HEK293T (cell line): ENCODE results near the gene PCA3.
"Not testable (repeated sequence)": the region's sequence is repeated elsewhere in the genome, so short reads cannot be mapped to it uniquely, and the experiment has no call there.

Source experiments
- CTCF ChIA-PET: fragments of 350-600 bp; formaldehyde crosslinking; extraction: SDS; loops from one replicate; lab custom pipeline; 2021; ENCODE audit warnings: antibody characterized with exemption, inconsistent platforms; lab: Yijun Ruan, JAX
- POLR2A ChIA-PET: fragments of 350-600 bp; formaldehyde crosslinking; extraction: SDS; loops from one replicate; lab custom pipeline; 2020; ENCODE audit warnings: antibody characterized with exemption, inconsistent platforms; lab: Yijun Ruan, JAX
- DNase-seq: peaks from one replicate; pipeline ENCODE4 v3.0.0; 2012; ENCODE audit warnings: mixed read lengths; ENCODE audit errors: extremely low spot score
- ARNT ChIP-seq: fragments of 450-650 bp; IDR thresholded peaks from 2 replicates; pipeline ENCODE4 v1.6.1; 2017; ENCODE audit warnings: mild to moderate bottlenecking
- BHLHE40 ChIP-seq: fragments of 450-650 bp; IDR thresholded peaks from 2 replicates; pipeline ENCODE4 v1.6.1; 2016; ENCODE audit warnings: mild to moderate bottlenecking, moderate library complexity, borderline replicate concordance
- CTBP1 ChIP-seq: fragments of 450-650 bp; IDR thresholded peaks from 2 replicates; pipeline ENCODE4 v1.6.1; 2016; ENCODE audit warnings: borderline replicate concordance
- ELF4 ChIP-seq: fragments of 450-650 bp; IDR thresholded peaks from 2 replicates; pipeline ENCODE4 v1.6.1; 2017; ENCODE audit warnings: antibody characterized with exemption
- FOXA1 ChIP-seq: fragments of 450-650 bp; IDR thresholded peaks from 2 replicates; pipeline ENCODE4 v1.6.1; 2016; ENCODE audit warnings: mild to moderate bottlenecking
- FOXK2 ChIP-seq: fragments of 450-650 bp; IDR thresholded peaks from 2 replicates; pipeline ENCODE4 v1.6.1; 2016; ENCODE audit warnings: mild to moderate bottlenecking
- FOXM1 ChIP-seq: fragments of 450-650 bp; IDR thresholded peaks from 2 replicates; pipeline ENCODE4 v1.6.1; 2017; ENCODE audit warnings: mild to moderate bottlenecking, borderline replicate concordance
- HDGF ChIP-seq: fragments of 450-650 bp; IDR thresholded peaks from 2 replicates; pipeline ENCODE4 v1.6.1; 2017; ENCODE audit warnings: antibody characterized with exemption, borderline replicate concordance
- L3MBTL2 ChIP-seq: fragments of 450-650 bp; conservative IDR thresholded peaks from 2 replicates; pipeline ENCODE4 v1.6.1; 2016; ENCODE audit warnings: mild to moderate bottlenecking
- LEF1 ChIP-seq: fragments of 450-650 bp; IDR thresholded peaks from 2 replicates; pipeline ENCODE4 v1.6.1; 2017; ENCODE audit warnings: mild to moderate bottlenecking, borderline replicate concordance
- NFRKB ChIP-seq: fragments of 450-650 bp; IDR thresholded peaks from 2 replicates; pipeline ENCODE4 v1.6.1; 2016; ENCODE audit warnings: mild to moderate bottlenecking, moderate library complexity
- PKNOX1 ChIP-seq: fragments of 450-650 bp; IDR thresholded peaks from 2 replicates; pipeline ENCODE4 v1.6.1; 2016
- SP1 ChIP-seq: fragments of 450-650 bp; IDR thresholded peaks from 2 replicates; pipeline ENCODE4 v1.6.1; 2017
- SUZ12 ChIP-seq: fragments of 450-650 bp; IDR thresholded peaks from 2 replicates; pipeline ENCODE4 v1.6.1; 2016; ENCODE audit warnings: mild to moderate bottlenecking
- TARDBP ChIP-seq: fragments of 450-650 bp; IDR thresholded peaks from 2 replicates; pipeline ENCODE4 v1.6.1; 2016
- ZNF384 ChIP-seq: fragments of 450-650 bp; IDR thresholded peaks from 2 replicates; pipeline ENCODE4 v1.6.1; 2016

Gene PCA3

GRCh38 chr9:76733096-76733495, 31.1 kb upstream of the PCA3 start:
- no peak for DNase-seq
- POLR2A ChIA-PET = no interaction called here
- no peak for TF ChIP-seq FOXA1
- no peak for TF ChIP-seq ZNF384
- no peak for TF ChIP-seq CTBP1
- no peak for TF ChIP-seq LEF1
- TF ChIP-seq ARNT = no peak
- no peak for TF ChIP-seq BHLHE40
- no peak for TF ChIP-seq FOXM1
- TF ChIP-seq FOXK2 = no peak
- no peak for TF ChIP-seq SP1
- TF ChIP-seq TARDBP = no peak
- TF ChIP-seq ELF4 = no peak
- no peak for TF ChIP-seq L3MBTL2
- no peak for TF ChIP-seq NFRKB
- TF ChIP-seq SUZ12 = no peak
- no peak for TF ChIP-seq PKNOX1
- TF ChIP-seq HDGF = no peak
- CTCF ChIA-PET = no interaction called here

- POLR2A ChIA-PET = no interaction called here
- TF ChIP-seq ARNT (no peak), SP1 (no peak), LEF1 (no peak)
- no peak for DNase-seq
- CTCF ChIA-PET = no interaction called here
Measured at GRCh38 chr9:76734716-76735115, 29.5 kb upstream of the PCA3 start.

GRCh38 chr9:76737154-76737902, 26.9 kb upstream of the PCA3 start:
- TF ChIP-seq FOXA1 (no peak), LEF1 (no peak), BHLHE40 (no peak), FOXM1 (no peak), SP1 (no peak), ARNT (no peak), ELF4 (no peak), ZNF384 (no peak), TARDBP (no peak), NFRKB (no peak), CTBP1 (no peak), PKNOX1 (no peak)
- POLR2A ChIA-PET = no interaction called here
- CTCF ChIA-PET = interaction anchor here (0.5 kb wide), 1 partner anchor 290 kb away, joined by 3 read pairs; no protein-coding TSS in a partner anchor
- no peak for DNase-seq

GRCh38 chr9:76738402-76738801, 25.8 kb upstream of the PCA3 start:
- peak; percentile 42 for TF ChIP-seq L3MBTL2
- no peak for TF ChIP-seq HDGF
- no peak for TF ChIP-seq BHLHE40
- no peak for TF ChIP-seq PKNOX1
- TF ChIP-seq LEF1 = no peak
- no peak for TF ChIP-seq NFRKB
- ChIA-PET CTCF (no interaction called here), POLR2A (no interaction called here)

GRCh38 chr9:76741524-76741923, 22.7 kb upstream of the PCA3 start:
- ChIA-PET CTCF (interaction anchor here (0.5 kb wide), 1 partner anchor 550 kb away, joined by 3 read pairs; no protein-coding TSS in a partner anchor), POLR2A (no interaction called here)
- TF ChIP-seq LEF1 = no peak
- TF ChIP-seq FOXA1 = no peak
- TF ChIP-seq BHLHE40 = no peak
- no peak for TF ChIP-seq PKNOX1
- no peak for TF ChIP-seq ELF4
- no peak for TF ChIP-seq NFRKB
- no peak for DNase-seq

More at GRCh38 chr9:76738402-76738801, 25.8 kb upstream of the PCA3 start:
- no peak for DNase-seq

- POLR2A ChIA-PET, CTCF ChIA-PET, DNase-seq: not testable (repeated sequence)
Measured at GRCh38 chr9:76742890-76743289, 21.3 kb upstream of the PCA3 start.
